Urinary bladder (tissue), 4 donors: ENCODE results near the gene MILR1. TPM values are rescaled to one million over a fixed set of nuclear protein-coding genes. Genes with fewer than 3 reads are reported as not detected.
"Not testable (repeated sequence)": the region's sequence is repeated elsewhere in the genome, so short reads cannot be mapped to it uniquely, and the experiment has no call there.

Experiments
- DNase-seq: peaks from one replicate; pipeline ENCODE4 v3.0.0-alpha.2; 2015; ENCODE audit errors: extremely low spot score
- H3K27ac ChIP-seq: one replicate; pipeline ENCODE4 v1.5.1; 2013; ENCODE audit warnings: low read depth, mild to moderate bottlenecking, moderate library complexity
- H3K36me3 ChIP-seq: one replicate; pipeline ENCODE4 v1.6.1; 2013; ENCODE audit warnings: mild to moderate bottlenecking, moderate library complexity; ENCODE audit not compliant: insufficient read depth
- H3K4me1 ChIP-seq: one replicate; pipeline ENCODE4 v1.6.1; 2013; ENCODE audit warnings: mild to moderate bottlenecking, moderate library complexity; ENCODE audit not compliant: insufficient read depth
- H3K4me3 ChIP-seq: one replicate; pipeline ENCODE4 v1.5.1; 2013; ENCODE audit warnings: low read depth, low read length
- WGBS: extraction: QIAGEN DNeasy Blood & Tissue Kit; methylation state at CpG from one replicate; pipeline ENCODE4 v1.1.7; 2013; 5-methylcytosine and 5-hydroxymethylcytosine counted together
- polyA plus RNA-seq: library from polyadenylated mRNA; stranded (reverse); fragments of 200-250 nt; gene quantifications from one replicate; pipeline ENCODE4 v1.2.3, GENCODE V29; 2013
- total RNA-seq: library from RNA; depleted of rRNA; stranded (reverse); fragments of >200 nt; gene quantifications from one replicate; pipeline ENCODE4 v1.2.3, GENCODE V29; 2014
- donor health status: healthy with polysubstance abuse.
- donor health status: healthy.

MILR1 gene
- total and polyA plus RNA-seq, 2 donors, result 2.9 to 5.7 TPM

DNA sequence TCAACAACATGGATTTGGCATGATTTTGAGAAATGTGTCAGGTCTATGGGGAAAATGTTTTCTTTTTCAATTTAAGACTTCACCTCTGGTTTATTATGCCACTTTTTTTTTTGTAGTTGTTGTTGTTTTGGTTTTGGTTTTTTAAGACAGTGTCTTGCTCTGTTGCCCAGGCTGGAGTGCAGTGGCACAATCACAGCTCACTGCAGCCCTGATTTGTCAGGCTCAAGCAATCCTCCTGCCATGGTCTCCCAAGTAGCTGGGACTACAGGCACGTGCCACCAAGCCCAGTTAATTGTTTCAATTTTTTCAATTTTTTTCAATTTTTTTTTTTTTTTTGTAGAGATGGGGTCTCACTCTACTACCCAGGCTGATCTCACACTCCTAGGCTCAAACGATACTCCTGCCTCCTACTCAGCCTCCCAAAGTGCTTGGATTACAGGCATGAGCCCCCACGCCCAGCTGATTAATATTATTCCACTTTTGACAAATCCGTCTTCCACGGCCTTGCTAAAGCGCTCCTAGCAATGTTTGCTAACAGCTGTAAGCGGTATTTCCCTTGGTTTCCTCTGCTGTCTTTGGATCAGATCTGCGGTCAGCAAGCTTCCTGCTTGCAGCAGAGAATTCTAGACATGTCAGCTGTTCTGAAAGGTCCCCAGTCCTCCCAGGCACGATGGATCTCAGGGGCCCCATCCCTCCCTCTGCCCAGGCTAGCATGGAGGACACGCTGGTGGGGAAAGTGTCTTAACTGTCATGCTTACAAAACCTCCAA is 7.0 kb upstream of the MILR1 start:
- Histone ChIP-seq H3K4me3 (no peak overlapping the region), H3K27ac (peak overlapping the region; percentile 27), H3K36me3 (no peaks in the 10 kb centered on the region), H3K4me1 (no peaks in the 10 kb centered on the region)
- WGBS, result 37% methylated on average over 10 of the region's 10 CpGs
- no peak for DNase-seq

DNA sequence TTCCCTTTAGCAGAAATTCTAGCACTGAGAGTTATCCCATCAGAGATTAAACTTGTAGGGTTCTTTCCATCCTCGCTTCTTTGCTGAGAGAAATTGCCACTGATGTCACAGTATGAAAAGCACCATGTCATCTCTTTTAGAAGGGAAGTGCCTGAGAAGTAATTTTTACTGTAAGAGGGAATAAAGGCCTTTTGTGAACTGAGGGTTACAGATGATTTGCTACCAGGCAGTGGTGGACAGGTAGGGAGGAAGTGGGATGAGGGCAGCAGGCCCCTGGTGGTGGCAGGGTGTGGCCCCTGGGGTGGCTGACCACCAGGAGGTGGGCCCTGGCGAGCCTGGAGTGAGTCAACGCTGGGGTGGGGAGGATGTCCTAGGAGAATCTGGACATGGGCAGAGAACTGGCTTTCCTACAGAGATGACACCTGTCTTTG is 6.4 kb upstream of the MILR1 start:
- Histone ChIP-seq H3K27ac (peak overlapping the region; percentile 14), H3K4me1 (no peaks in the 10 kb centered on the region), H3K4me3 (no peak overlapping the region), H3K36me3 (no peaks in the 10 kb centered on the region)
- DNase-seq, result no peak
- 65% methylated on average over 3 of the region's 3 CpGs for WGBS

DNA sequence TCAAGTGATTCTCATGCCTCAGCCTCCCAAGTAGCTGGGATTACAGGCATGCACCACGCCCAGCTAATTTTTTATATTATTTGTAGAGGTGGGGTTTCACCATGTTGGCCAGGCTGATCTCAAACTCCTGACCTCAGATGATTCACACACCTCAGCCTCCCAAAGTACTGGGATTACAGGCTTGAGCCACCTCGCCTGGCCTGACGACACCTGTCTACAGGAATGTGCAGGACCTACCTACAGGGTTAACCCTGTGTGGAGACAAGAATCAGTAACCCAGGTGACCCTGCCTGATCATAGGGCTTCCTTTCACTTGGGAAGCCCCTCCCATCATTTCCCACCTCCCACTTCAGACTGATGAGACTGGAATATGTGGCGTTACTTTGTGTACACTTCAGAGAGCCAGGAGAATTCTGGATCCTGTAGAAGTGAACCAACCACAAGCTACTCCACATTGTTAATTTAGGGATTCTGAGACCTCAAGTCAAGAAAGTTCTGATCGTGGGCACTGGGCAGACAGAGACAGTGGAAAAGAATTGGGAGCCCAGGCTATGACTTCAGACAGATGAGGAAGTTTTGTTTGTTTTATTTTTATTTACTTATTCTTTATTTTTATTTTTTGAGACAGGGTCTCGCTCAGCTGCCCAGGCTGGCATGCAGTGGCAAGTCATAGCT is 5.7 kb upstream of the MILR1 start:
- Histone ChIP-seq H3K4me1 (no peaks in the 10 kb centered on the region), H3K36me3 (no peaks in the 10 kb centered on the region), H3K27ac (no peak overlapping the region), H3K4me3 (no peak overlapping the region)
- DNase-seq, result no peak
- 80% methylated on average over 6 of the region's 6 CpGs for WGBS

DNA sequence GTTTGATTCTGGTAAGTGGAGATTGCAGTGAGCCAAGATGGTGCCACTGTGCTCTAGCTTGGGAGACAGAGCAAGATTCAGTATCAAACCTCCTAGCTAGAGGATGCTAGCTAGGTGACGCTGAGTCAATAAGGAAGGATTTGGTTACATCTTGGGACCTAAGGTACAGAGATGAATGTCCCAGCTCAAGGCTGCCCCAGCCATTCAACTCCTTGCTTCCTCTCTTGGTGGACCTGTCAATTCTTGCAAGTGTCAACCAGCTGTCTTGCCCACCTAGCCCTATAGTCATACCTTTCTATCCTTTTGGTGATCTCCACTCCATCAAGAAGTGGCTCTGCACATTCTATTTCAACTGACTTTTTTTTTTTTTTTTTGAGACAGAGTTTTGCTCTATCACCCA is 1.4 kb upstream of the MILR1 start:
- WGBS, result 92% methylated on average over 1 of the region's 1 CpG
- no peak for DNase-seq
- no peaks in the 10 kb centered on the region for H3K36me3 ChIP-seq

DNA sequence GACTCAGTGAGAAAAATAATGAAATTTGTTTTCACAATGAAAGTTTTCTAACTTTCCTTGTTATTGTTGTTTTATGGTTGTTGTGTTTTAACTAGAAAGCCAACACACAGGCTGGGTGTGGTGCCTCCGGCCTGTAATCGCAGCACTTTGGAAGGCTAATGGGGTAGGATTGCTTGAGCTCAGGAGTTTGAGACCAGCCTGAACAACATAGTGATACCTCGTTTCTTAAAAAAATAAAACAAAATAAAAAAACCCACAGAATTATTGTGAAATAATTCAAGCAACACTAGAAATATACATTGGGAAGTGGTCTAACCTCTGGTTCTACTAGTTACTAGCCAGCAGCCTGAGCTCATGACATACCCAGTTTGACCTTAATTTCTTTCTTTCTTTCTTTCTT is 630 bp downstream of the MILR1 start:
- H3K27ac ChIP-seq, result peak overlapping the region; percentile 38
- no peak overlapping the region for H3K4me3 ChIP-seq
- no peak for DNase-seq
- no peaks in the 10 kb centered on the region for H3K36me3 ChIP-seq
- H3K4me1 ChIP-seq, result peaks cover 5% of the 10 kb centered on the region
- 60% methylated on average over 3 of the region's 3 CpGs for WGBS

More for the DNA sequence above, 1.4 kb upstream of the MILR1 start:
- Histone ChIP-seq H3K4me1 (peaks cover 5% of the 10 kb centered on the region), H3K27ac (no peak overlapping the region), H3K4me3 (no peak overlapping the region)

DNA sequence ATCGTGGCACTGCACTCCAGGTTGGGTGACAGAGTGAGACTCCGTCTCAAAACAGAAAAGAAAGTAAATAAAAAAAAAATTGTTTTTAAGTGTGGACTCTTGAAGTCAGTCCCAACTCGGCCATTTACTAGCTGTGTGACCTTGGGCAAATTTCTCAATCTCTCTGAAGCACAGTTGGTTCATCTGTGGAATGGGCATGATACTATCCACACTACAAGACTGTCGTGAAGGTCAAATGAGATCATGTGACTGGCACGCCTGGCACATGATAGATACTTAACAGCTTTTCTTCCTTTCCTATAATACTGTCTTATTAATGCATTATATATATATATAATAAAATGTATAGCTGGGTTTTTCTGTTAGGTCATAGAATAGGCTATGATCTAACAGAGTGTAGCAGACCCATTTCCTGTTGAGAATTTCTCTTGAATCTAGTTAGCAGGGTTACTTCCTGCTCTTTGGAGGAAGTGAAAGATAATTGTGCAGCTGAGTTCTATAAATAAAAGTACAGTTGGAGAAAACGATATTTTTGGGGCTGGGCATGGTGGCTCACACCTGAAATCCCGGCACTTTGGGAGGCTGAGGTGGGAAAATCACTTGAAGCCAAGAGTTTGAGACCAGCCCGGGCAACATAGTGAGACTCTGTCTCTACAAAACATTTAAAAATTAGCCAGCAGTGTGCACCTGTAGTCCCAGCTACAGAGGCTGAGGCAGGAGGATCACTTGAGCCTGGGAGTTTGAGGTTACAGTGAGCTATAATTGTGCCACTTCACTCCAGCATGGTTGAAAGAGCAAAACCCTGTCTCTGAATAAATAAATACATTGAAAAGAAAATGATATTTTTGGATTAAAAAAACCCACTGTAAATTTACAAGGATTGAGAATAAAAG is 7.3 kb downstream of the MILR1 start:
- Histone ChIP-seq H3K27ac (no peak overlapping the region), H3K36me3 (no peaks in the 10 kb centered on the region), H3K4me1 (no peaks in the 10 kb centered on the region), H3K4me3 (no peak overlapping the region)
- WGBS, result 76% methylated on average over 8 of the region's 8 CpGs
- no peak for DNase-seq

DNA sequence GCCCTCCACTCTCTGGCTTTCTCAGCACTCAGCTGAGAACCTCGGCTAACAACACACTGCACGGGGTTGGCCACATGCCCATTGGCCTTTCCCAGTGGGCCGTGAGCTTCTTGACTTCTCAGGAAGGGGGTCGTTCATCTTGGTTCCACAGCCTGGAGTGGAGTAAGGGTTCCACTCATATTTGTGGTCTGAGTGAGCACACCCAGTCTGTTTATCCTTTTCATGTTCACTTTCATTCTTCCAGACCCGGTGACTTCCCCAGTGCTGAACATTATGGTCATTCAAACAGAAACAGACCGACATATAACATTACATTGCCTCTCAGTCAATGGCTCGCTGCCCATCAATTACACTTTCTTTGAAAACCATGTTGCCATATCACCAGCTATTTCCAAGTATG is 8.2 kb downstream of the MILR1 start:
- Histone ChIP-seq H3K27ac (no peak overlapping the region), H3K4me3 (no peak overlapping the region), H3K36me3 (no peaks in the 10 kb centered on the region), H3K4me1 (no peaks in the 10 kb centered on the region)
- WGBS, result 69% methylated on average over 7 of the region's 7 CpGs
- no peak for DNase-seq

DNA sequence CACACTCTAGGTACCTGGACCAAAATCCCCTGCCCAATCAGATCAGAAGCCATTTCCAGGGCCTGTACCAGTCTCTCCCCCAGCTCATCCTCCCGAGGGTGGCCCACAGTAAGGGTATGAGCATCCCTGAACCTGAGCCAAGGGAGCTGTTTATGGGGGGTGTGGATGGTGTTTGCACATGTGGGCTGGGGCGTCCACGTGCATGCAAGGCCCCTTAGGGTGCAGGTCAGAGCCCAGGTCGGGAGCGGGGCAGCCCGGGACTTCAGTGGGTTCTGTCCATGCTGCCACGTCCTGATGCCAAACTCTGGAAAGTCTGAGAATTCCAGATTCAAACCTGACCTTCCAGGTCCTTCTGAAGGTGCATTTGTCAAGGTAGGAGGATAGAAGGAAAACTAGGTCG is 9.8 kb downstream of the MILR1 start:
- Histone ChIP-seq H3K27ac (no peak overlapping the region), H3K36me3 (no peaks in the 10 kb centered on the region), H3K4me1 (no peaks in the 10 kb centered on the region), H3K4me3 (no peak overlapping the region)
- WGBS, result 80% methylated on average over 8 of the region's 8 CpGs
- no peak for DNase-seq

DNA sequence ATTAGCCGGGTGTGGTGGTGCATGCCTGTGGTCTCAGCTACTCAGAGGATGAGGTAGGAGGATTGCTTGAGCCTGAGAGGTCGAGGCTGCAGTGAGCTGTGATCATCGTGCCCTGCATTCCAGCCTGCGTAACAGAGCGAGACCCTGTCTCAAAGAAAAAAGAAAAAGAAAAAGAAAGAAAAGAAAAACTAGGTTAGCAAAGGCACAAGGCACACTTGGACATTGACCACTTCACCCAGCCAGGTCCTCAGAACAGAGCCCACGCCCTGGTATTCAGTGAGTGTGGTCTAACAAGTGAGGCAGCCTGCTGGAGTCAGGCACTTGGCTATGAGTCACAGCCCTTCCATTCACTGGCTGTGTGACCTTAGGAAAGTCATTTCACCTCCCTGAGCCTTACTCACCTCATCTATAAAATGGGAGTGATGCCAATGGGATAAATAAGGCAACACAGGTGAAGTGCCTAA is 10.4 kb downstream of the MILR1 start:
- Histone ChIP-seq H3K36me3 (no peaks in the 10 kb centered on the region), H3K4me3 (no peak overlapping the region), H3K4me1 (no peaks in the 10 kb centered on the region), H3K27ac (no peak overlapping the region)
- no peak for DNase-seq
- 88% methylated on average over 6 of the region's 6 CpGs for WGBS

DNA sequence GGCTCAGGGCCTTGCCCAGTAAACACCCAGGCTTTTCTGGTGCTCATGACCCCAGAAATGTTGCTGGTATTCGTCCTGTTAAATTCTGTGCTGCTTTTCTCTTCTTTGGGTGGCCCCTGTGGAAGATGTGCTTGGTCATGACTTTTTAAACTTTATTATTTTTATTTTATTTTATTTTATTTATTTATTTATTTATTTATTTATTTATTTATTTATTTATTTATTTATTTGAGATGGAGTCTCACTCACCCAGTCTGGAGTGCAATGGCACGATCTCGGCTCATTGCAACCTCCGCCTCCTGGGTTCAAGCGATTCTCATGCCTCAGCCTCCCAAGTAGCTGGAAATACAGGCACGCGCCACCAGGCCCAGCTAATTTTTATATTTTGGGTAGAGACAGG is 10.9 kb downstream of the MILR1 start:
- not testable (repeated sequence) for H3K4me3 ChIP-seq, H3K4me1 ChIP-seq, H3K36me3 ChIP-seq, DNase-seq, H3K27ac ChIP-seq
- WGBS, result 95% methylated on average over 7 of the region's 7 CpGs

DNA sequence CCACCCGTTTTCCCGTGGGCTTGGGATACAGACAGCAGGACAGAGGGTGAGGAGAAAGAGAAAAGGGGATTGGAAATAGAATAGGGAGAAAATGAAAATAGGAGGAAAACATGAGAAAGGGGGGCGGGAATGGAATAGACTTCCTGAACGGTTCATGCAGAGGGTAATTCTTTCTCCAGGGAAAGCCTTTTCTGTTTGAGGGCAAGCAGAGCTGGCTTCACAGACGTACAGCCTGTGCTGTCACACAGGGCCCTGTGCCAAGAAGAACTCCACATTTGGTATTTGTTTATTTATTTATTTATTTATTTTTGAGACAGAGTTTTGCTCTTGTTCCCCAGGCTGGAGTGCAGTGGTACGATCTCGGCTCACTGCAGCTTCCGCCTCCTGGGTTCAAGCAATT is 12.0 kb downstream of the MILR1 start:
- Histone ChIP-seq H3K27ac (no peak overlapping the region), H3K4me1 (no peaks in the 10 kb centered on the region), H3K36me3 (no peaks in the 10 kb centered on the region), H3K4me3 (no peak overlapping the region)
- 74% methylated on average over 8 of the region's 8 CpGs for WGBS
- no peak for DNase-seq

DNA sequence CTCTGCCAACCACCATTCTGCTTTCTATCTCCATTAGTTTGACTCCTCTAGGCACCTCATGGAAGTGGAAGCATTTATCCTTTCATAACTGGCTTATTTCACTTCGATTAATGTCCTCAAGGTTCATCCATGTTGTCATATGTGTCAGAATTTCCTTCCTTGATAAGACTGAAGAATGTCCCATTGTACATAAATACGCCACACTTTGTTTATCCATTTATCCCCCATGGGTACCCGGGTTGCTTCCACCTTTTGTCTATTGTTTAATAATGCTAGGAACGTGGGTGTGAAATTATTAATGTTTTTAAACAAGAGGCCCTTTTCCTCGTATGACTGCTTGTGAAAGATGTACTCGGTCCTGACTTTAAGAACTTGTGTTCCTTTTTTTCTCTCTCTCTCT is 12.9 kb downstream of the MILR1 start:
- Histone ChIP-seq H3K36me3 (no peaks in the 10 kb centered on the region), H3K4me1 (no peaks in the 10 kb centered on the region), H3K4me3 (no peak overlapping the region), H3K27ac (no peak overlapping the region)
- 72% methylated on average over 6 of the region's 6 CpGs for WGBS
- no peak for DNase-seq

DNA sequence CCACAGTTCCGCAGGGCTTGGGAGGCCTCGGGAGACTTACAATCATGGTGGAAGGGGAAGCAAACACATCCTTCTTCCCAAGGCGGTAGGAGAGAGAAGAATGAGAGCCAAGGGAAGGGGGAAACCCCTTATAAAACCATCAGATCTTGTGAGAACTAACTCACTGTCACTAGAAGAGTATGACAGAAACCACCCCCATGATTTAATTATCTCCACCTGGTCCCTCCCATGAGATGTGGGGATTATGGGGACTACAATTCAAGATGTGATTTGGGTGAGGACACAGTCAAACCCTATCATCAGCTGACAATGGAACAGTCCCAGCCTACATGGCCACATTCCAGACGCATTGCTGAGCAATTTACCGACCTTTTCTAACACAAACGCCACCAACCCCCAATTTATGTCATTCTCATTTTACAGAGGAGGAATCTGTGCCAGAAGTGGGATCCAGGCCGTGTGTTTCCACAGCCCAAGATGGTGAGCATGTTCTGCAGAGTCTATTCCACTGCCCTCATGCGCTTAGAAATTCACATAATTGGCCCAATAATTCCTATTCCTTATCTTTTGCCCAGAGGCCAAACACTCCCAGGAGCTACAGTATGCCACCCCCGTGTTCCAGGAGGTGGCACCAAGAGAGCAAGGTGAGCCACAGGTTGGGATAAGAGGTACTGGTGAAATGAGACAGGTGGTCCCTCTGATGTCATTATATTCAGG is 17.3 kb downstream of the MILR1 start:
- 61% methylated on average over 9 of the region's 9 CpGs for WGBS
- H3K4me3 ChIP-seq, result no peak overlapping the region
- H3K36me3 ChIP-seq, result no peaks in the 10 kb centered on the region
- no peak overlapping the region for H3K27ac ChIP-seq
- H3K4me1 ChIP-seq, result no peaks in the 10 kb centered on the region
- no peak for DNase-seq
